Right atrium auricular region (tissue), 2 donors: ENCODE data around the gene STARD10. TPM values are rescaled to one million over a fixed set of nuclear protein-coding genes. Genes with fewer than 3 reads are reported as not detected.

ENCODE experiments used
- DNase-seq: peaks from one replicate; pipeline ENCODE4 v3.0.0-alpha.2; 2019; ENCODE audit warnings: low spot score
- H3K27ac ChIP-seq, 2 donors: fragments of 200-600 bp; sonication (generic); 1 replicate in 1 of 2; 2 replicates in 1 of 2; pipeline ENCODE4 v1.5.1; 2016 to 2019
- H3K27me3 ChIP-seq, 2 donors: fragments of 200-600 bp; sonication (generic); one replicate each; pipeline versions ENCODE4 v1.5.1 to v1.6.0; 2017 to 2019
- H3K36me3 ChIP-seq: fragments of 200-600 bp; sonication (generic); one replicate; pipeline ENCODE4 v1.5.1; 2016
- H3K4me1 ChIP-seq, 2 donors: fragments of 200-600 bp; sonication (generic); one replicate each; pipeline versions ENCODE4 v1.5.1 to v1.6.0; 2017 to 2019
- H3K4me3 ChIP-seq, 2 donors: fragments of 200-600 bp; sonication (generic); 1 replicate in 1 of 2; 2 replicates in 1 of 2; pipeline ENCODE4 v1.5.1; 2017 to 2019; ENCODE audit warnings: mild to moderate bottlenecking in 1 of 2, moderate library complexity in 1 of 2
- H3K9me3 ChIP-seq, 2 donors: fragments of 200-600 bp; sonication (generic); one replicate each; pipeline ENCODE4 v1.5.1; 2019
- total RNA-seq, 2 donors: library from RNA; depleted of rRNA; stranded (reverse); fragments of >200 nt; gene quantifications; one replicate each; pipeline ENCODE4 v1.1.0, GENCODE V29; 2016
- TF ChIP-seq, protein P1 (sequence below), 2 donors: fragments of 200-600 bp; sonication (generic); IDR thresholded peaks; one replicate each; pipeline ENCODE4 v1.5.1; 2019; ENCODE audit warnings: antibody characterized with exemption in 2 of 2

STARD10 gene
- total RNA-seq, 2 donors from 2014 or later = 77.0 to 112 TPM

DNA sequence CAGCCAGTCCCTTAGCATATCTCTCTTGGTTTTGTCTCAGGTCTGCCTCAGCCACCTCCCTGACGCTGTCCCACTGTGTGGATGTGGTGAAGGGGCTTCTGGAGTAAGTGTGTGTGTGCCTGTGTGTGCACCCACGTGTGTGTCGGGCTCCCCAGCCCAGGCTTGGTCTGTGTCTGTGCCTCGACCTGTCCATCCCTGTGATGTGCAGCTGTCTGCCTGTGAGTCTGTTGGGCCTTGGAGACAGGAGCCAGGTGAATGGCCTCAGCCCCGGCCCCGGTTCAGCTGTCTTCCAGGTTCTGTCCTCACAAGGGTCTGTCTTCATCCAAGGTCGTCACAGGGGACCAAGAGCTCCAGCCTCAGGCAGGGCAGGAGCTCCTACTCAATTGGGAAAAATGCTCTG, 30.2 kb upstream of the STARD10 start:
- no peaks in the 10 kb centered on the region for H3K9me3 ChIP-seq
- DNase-seq = no peak
- TF ChIP-seq, protein P1, sequence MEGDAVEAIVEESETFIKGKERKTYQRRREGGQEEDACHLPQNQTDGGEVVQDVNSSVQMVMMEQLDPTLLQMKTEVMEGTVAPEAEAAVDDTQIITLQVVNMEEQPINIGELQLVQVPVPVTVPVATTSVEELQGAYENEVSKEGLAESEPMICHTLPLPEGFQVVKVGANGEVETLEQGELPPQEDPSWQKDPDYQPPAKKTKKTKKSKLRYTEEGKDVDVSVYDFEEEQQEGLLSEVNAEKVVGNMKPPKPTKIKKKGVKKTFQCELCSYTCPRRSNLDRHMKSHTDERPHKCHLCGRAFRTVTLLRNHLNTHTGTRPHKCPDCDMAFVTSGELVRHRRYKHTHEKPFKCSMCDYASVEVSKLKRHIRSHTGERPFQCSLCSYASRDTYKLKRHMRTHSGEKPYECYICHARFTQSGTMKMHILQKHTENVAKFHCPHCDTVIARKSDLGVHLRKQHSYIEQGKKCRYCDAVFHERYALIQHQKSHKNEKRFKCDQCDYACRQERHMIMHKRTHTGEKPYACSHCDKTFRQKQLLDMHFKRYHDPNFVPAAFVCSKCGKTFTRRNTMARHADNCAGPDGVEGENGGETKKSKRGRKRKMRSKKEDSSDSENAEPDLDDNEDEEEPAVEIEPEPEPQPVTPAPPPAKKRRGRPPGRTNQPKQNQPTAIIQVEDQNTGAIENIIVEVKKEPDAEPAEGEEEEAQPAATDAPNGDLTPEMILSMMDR (IDR thresholded peaks at IDR 0.05) = no peak
- peaks cover 8% of the 10 kb centered on the region for H3K36me3 ChIP-seq
- H3K4me3 ChIP-seq = no peak overlapping the region
- no peak overlapping the region for H3K27ac ChIP-seq
- H3K27me3 ChIP-seq = no peaks in the 10 kb centered on the region
- H3K4me1 ChIP-seq = peaks cover 0 to 25% of the 10 kb centered on the region in 2 donors

- H3K36me3 ChIP-seq = peaks cover 13% of the 10 kb centered on the region
- H3K27ac ChIP-seq = peak overlapping the region; percentile 63 to 80
- DNase-seq = no peak
Observed at GRCh38 chr11:72823105-72823804, 29.4 kb upstream of the STARD10 start.

GRCh38 chr11:72821920-72822799, 28.3 kb upstream of the STARD10 start:
- peaks cover 21% of the 10 kb centered on the region for H3K36me3 ChIP-seq

More at GRCh38 chr11:72823105-72823804, 29.4 kb upstream of the STARD10 start:
- Histone ChIP-seq H3K27me3 (no peaks in the 10 kb centered on the region), H3K9me3 (no peaks in the 10 kb centered on the region), H3K4me3 (no peak overlapping the region), H3K4me1 (peaks cover 0 to 22% of the 10 kb centered on the region in 2 donors)
- TF ChIP-seq, protein P1 (IDR thresholded peaks at IDR 0.05) = no peak

GRCh38 chr11:72821221-72821919, 27.5 kb upstream of the STARD10 start:
- peaks cover 0 to 22% of the 10 kb centered on the region in 2 donors for H3K4me1 ChIP-seq
- no peaks in the 10 kb centered on the region for H3K9me3 ChIP-seq
- H3K4me3 ChIP-seq = peak overlapping the region; percentile 42 to 60
- H3K27ac ChIP-seq = peak overlapping the region; percentile 63 to 80
- TF ChIP-seq, protein P1 (IDR thresholded peaks at IDR 0.05) = no peak
- no peaks in the 10 kb centered on the region for H3K27me3 ChIP-seq
- H3K36me3 ChIP-seq = peaks cover 21% of the 10 kb centered on the region
- no peak for DNase-seq

More at GRCh38 chr11:72821920-72822799, 28.3 kb upstream of the STARD10 start:
- H3K9me3 ChIP-seq = no peaks in the 10 kb centered on the region
- H3K4me1 ChIP-seq = peaks cover 0 to 18% of the 10 kb centered on the region in 2 donors
- TF ChIP-seq, protein P1 (IDR thresholded peaks at IDR 0.05) = peak; percentile 32 to 57
- H3K27me3 ChIP-seq = no peaks in the 10 kb centered on the region
- peak overlapping the region; percentile 42 to 60 for H3K4me3 ChIP-seq
- DNase-seq = peak; percentile 80
- H3K27ac ChIP-seq = peak overlapping the region; percentile 63 to 80

GRCh38 chr11:72820439-72821139, 26.7 kb upstream of the STARD10 start:
- H3K9me3 ChIP-seq = no peaks in the 10 kb centered on the region
- H3K27ac ChIP-seq = no peak overlapping the region
- H3K4me3 ChIP-seq = no peak overlapping the region
- peaks cover 21% of the 10 kb centered on the region for H3K36me3 ChIP-seq
- H3K27me3 ChIP-seq = no peaks in the 10 kb centered on the region
- TF ChIP-seq, protein P1 (IDR thresholded peaks at IDR 0.05) = no peak
- DNase-seq = no peak
- H3K4me1 ChIP-seq = peaks cover 0 to 30% of the 10 kb centered on the region in 2 donors
